A549 (cell line): ENCODE data around the gene VSIG2. TPM values are rescaled to one million over a fixed set of nuclear protein-coding genes. Genes with fewer than 3 reads are reported as not detected.

Experiments
- ATAC-seq, 2 experiments: fragments of 200-7000 bp in 1 of 2; fragments of >200 bp in 1 of 2; cut with Nextera tagmentation in 1 of 2; cut with Tn5 transposase in 1 of 2; 3 replicates each; pipeline versions ENCODE4 v1.8.0 to v1.9.1; 2018 to 2020; ENCODE audit warnings: mild to moderate bottlenecking in 1 of 2, moderate library complexity in 1 of 2
- CTCF ChIA-PET: fragments of 300-600 bp; sonication (Branson Sonifier 250); formaldehyde crosslinking; extraction: SDS; loops from one replicate; lab custom pipeline; 2021; ENCODE audit warnings: antibody characterized with exemption, inconsistent platforms; lab: Yijun Ruan, JAX
- POLR2A ChIA-PET: fragments of 350-600 bp; formaldehyde crosslinking; extraction: SDS; loops from one replicate; lab custom pipeline; 2021; ENCODE audit warnings: antibody characterized with exemption, inconsistent platforms; lab: Yijun Ruan, JAX
- DNase-seq, 2 experiments: peaks; one replicate each; pipeline versions ENCODE4 v3.0.0 to v3.0.0-alpha.2; 2011 to 2016; ENCODE audit warnings: low read depth in 1 of 2, low spot score in 1 of 2
- FAIRE-seq: peaks from 2 replicates; lab custom pipeline; 2011; peaks lifted over from hg19 to GRCh38; lab: Jason Lieb, UNC
- H3K27ac ChIP-seq, 2 experiments: fragments of >200 bp; sonication (Bioruptor Twin); formaldehyde crosslinking; 3 replicates each; pipeline ENCODE4 v1.5.1; 2016 to 2017
- H3K4me1 ChIP-seq: fragments of >200 bp; sonication (Bioruptor Twin); formaldehyde crosslinking; 3 replicates; pipeline ENCODE4 v1.6.1; 2016
- H3K4me2 ChIP-seq: fragments of >200 bp; sonication (Bioruptor Twin); formaldehyde crosslinking; 3 replicates; pipeline ENCODE4 v1.6.1; 2016
- H3K4me3 ChIP-seq: fragments of >200 bp; sonication (Bioruptor Twin); formaldehyde crosslinking; 3 replicates; pipeline ENCODE4 v1.5.1; 2016
- H3K9me3 ChIP-seq: fragments of >200 bp; sonication (Bioruptor Twin); formaldehyde crosslinking; 3 replicates; pipeline ENCODE4 v1.6.1; 2016
- BCL3 ChIP-seq: fragments of >200 bp; sonication (Bioruptor Twin); formaldehyde crosslinking; IDR thresholded peaks from 3 replicates; pipeline ENCODE4 v1.6.1; 2016
- EP300 ChIP-seq, 2 experiments: fragments of >200 bp; sonication (Bioruptor Twin); formaldehyde crosslinking; IDR thresholded peaks; 2 replicates in 1 of 2; 3 replicates in 1 of 2; pipeline ENCODE4 v1.6.1; 2016 to 2017
- ESRRA ChIP-seq: fragments of 150-350 bp; IDR thresholded peaks from 2 replicates; pipeline ENCODE4 v1.6.1; 2014; ENCODE audit warnings: mild to moderate bottlenecking, low read length, borderline replicate concordance
- FOSB ChIP-seq: fragments of 250-450 bp; sonication (Bioruptor Pico); IDR thresholded peaks from 2 replicates; pipeline ENCODE4 v1.5.0; 2020; ENCODE audit warnings: mild to moderate bottlenecking, moderate library complexity
- FOSL2 ChIP-seq, 2 experiments: fragments of 450-650 bp in 1 of 2; fragments of >200 bp in 1 of 2; sonication (Bioruptor Twin) in 1 of 2; formaldehyde crosslinking; IDR thresholded peaks; 2 replicates each; pipeline versions ENCODE4 v1.5.0 to v1.6.1; 2016 to 2020; ENCODE audit warnings: mild to moderate bottlenecking in 1 of 2, moderate library complexity in 1 of 2
- GATA3 ChIP-seq: IDR thresholded peaks from 2 replicates; pipeline ENCODE4 v1.6.1; 2012; ENCODE audit warnings: borderline replicate concordance
- HES2 ChIP-seq: fragments of >200 bp; sonication (Bioruptor Twin); formaldehyde crosslinking; IDR thresholded peaks from 2 replicates; pipeline ENCODE4 v1.6.1; 2016
- HOXA7 ChIP-seq: fragments of 250-450 bp; sonication (Bioruptor Pico); IDR thresholded peaks from 2 replicates; pipeline ENCODE4 v1.5.0; 2020; ENCODE audit warnings: mild to moderate bottlenecking, moderate library complexity
- HOXB5 ChIP-seq: fragments of 250-450 bp; sonication (Bioruptor Pico); IDR thresholded peaks from 2 replicates; pipeline ENCODE4 v1.5.0; 2020; ENCODE audit warnings: mild to moderate bottlenecking, moderate library complexity
- JUN ChIP-seq, 2 experiments: fragments of >200 bp; sonication (Bioruptor Twin); formaldehyde crosslinking; IDR thresholded peaks; 2 replicates in 1 of 2; 3 replicates in 1 of 2; pipeline ENCODE4 v1.6.1; 2016 to 2017
- KDM1A ChIP-seq: fragments of 200-600 bp; sonication (generic); IDR thresholded peaks from 2 replicates; pipeline ENCODE4 v1.6.1; 2016; ENCODE audit warnings: low read depth, mild to moderate bottlenecking
- MYC ChIP-seq: IDR thresholded peaks from 2 replicates; pipeline ENCODE4 v1.6.1; 2012; ENCODE audit warnings: mild to moderate bottlenecking, inconsistent platforms, low read length, improper control_type of control experiment, borderline replicate concordance
- NFE2L2 ChIP-seq: fragments of 150-350 bp; conservative IDR thresholded peaks from 2 replicates; pipeline ENCODE4 v1.6.1; 2014; ENCODE audit warnings: low read length
- NR3C1 ChIP-seq: fragments of >200 bp; sonication (Bioruptor Twin); formaldehyde crosslinking; IDR thresholded peaks from 3 replicates; pipeline ENCODE4 v1.6.1; 2017
- PBX3 ChIP-seq: IDR thresholded peaks from 2 replicates; pipeline ENCODE4 v1.6.1; 2012
- POLR2A ChIP-seq: IDR thresholded peaks from 2 replicates; pipeline ENCODE4 v1.6.1; 2012; ENCODE audit warnings: mild to moderate bottlenecking, low read length
- SREBF2 ChIP-seq: fragments of 450-650 bp; IDR thresholded peaks from 2 replicates; pipeline ENCODE4 v1.6.1; 2014; ENCODE audit warnings: mild to moderate bottlenecking, moderate library complexity
- TFCP2L1 ChIP-seq: fragments of 250-450 bp; sonication (Bioruptor Pico); IDR thresholded peaks from 2 replicates; pipeline ENCODE4 v1.5.0; 2021; ENCODE audit warnings: mild to moderate bottlenecking
- USF2 ChIP-seq: fragments of 450-650 bp; IDR thresholded peaks from 2 replicates; pipeline ENCODE4 v1.6.1; 2014; ENCODE audit warnings: antibody characterized with exemption
- ZFP36 ChIP-seq: fragments of 450-650 bp; IDR thresholded peaks from 2 replicates; pipeline ENCODE4 v1.6.1; 2014; ENCODE audit warnings: borderline replicate concordance; ENCODE audit not compliant: partially characterized antibody
- ZNF302 ChIP-seq: fragments of 250-450 bp; sonication (Bioruptor Pico); IDR thresholded peaks from 2 replicates; pipeline ENCODE4 v1.9.0; 2021; ENCODE audit warnings: inconsistent platforms, mild to moderate bottlenecking, moderate library complexity
- WGBS: methylation state at CpG from one replicate; pipeline ENCODE4 v1.1.6; 2017; ENCODE audit errors: missing lambda C conversion rate; 5-methylcytosine and 5-hydroxymethylcytosine counted together
- polyA plus RNA-seq, 4 experiments: library from polyadenylated mRNA; depleted of rRNA in 3 of 4; stranded (reverse); fragments of >200 nt; fragmentation: RNase III in 1 of 4; extraction: RNeasy Plus Mini Kit Qiagen cat#74134 plus additional on column Dnase treatment in 1 of 4; gene quantifications; 2 replicates in 3 of 4; 3 replicates in 1 of 4; pipeline ENCODE4 v1.2.3, GENCODE V29; 2011 to 2017

VSIG2 gene
- polyA plus RNA-seq, 2 of the 4 experiments (the other 2 are of a cell fraction), result not detected

- ChIA-PET POLR2A (interaction anchor here (1.4 kb wide), 1 partner anchor 51 kb away, joined by 3 read pairs; the partner anchor contains the start of genes SIAE and SPA17), CTCF (interaction anchor here (1.2 to 1.3 kb wide), 2 partner anchors 38 to 56 kb away, joined by 4 read pairs; no protein-coding TSS in a partner anchor)
- WGBS, result 67% methylated on average over 14 of the region's 14 CpGs
- H3K9me3 ChIP-seq, result no peaks in the 10 kb centered on the region
- no peak overlapping the region for H3K27ac ChIP-seq
- H3K4me2 ChIP-seq, result no peak overlapping the region
- DNase-seq, result no peak
- TF ChIP-seq JUN (IDR thresholded peaks at IDR 0.05), result no peak
- no peak for TF ChIP-seq PBX3
- no peak for TF ChIP-seq BCL3
- TF ChIP-seq MYC, result no peak
- TF ChIP-seq FOSL2 (IDR thresholded peaks at IDR 0.05), result no peak
- no peak for TF ChIP-seq FOSL2 (CRISPR knock-in tag; IDR thresholded peaks at IDR 0.05)
- no peak for TF ChIP-seq FOSB (CRISPR knock-in tag)
- TF ChIP-seq POLR2A, result no peak
- no peak for TF ChIP-seq ZFP36
- TF ChIP-seq NFE2L2, result no peak
- TF ChIP-seq USF2, result no peak
- no peak for TF ChIP-seq NR3C1
- FAIRE-seq, result no peak
- no peak for ATAC-seq
- H3K4me3 ChIP-seq, result no peak overlapping the region
- H3K4me1 ChIP-seq, result peaks cover 6% of the 10 kb centered on the region; the same call in 1 of the 3 replicates
These were observed 26.9 kb downstream of the VSIG2 start for GRCh38 chr11:124724979-124725718.

- ChIA-PET POLR2A (no interaction called here), CTCF (no interaction called here)
- H3K27ac ChIP-seq, result no peak overlapping the region
- no peak for ATAC-seq
- TF ChIP-seq SREBF2, result no peak
- no peak overlapping the region for H3K4me3 ChIP-seq
- no peak for DNase-seq
- H3K4me1 ChIP-seq, result peaks cover 6% of the 10 kb centered on the region; the same call in 1 of the 3 replicates
- H3K9me3 ChIP-seq, result no peaks in the 10 kb centered on the region
- H3K4me2 ChIP-seq, result no peak overlapping the region
- whole genome bisulfite sequencing, result 64% methylated on average over 6 of the region's 6 CpGs
- FAIRE-seq, result no peak
These were observed 29.9 kb downstream of the VSIG2 start for GRCh38 chr11:124722176-124722575.

GRCh38 chr11:124719534-124719933 lies 32.5 kb downstream of the VSIG2 start:
- FAIRE-seq (no peak), DNase-seq (no peak), ATAC-seq (no peak)
- Histone ChIP-seq H3K4me2 (no peak overlapping the region), H3K27ac (no peak overlapping the region), H3K4me1 (no peaks in the 10 kb centered on the region), H3K9me3 (no peaks in the 10 kb centered on the region), H3K4me3 (no peak overlapping the region)
- CTCF ChIA-PET, result interaction anchor here (1.0 kb wide), 1 partner anchor 74 kb away, joined by 3 read pairs; no protein-coding TSS in a partner anchor
- POLR2A ChIA-PET, result no interaction called here
- WGBS, result 0% methylated on average over 1 of the region's 2 CpGs
- TF ChIP-seq TFCP2L1 (no peak), KDM1A (no peak), ZNF302 (no peak), EP300 (IDR thresholded peaks at IDR 0.05) (no peak), HOXA7 (CRISPR knock-in tag) (no peak), GATA3 (no peak), HES2 (no peak), FOSL2 (IDR thresholded peaks at IDR 0.05) (no peak), FOSL2 (CRISPR knock-in tag; IDR thresholded peaks at IDR 0.05) (no peak), POLR2A (no peak), ZFP36 (no peak), HOXB5 (CRISPR knock-in tag) (no peak), PBX3 (no peak), FOSB (CRISPR knock-in tag) (no peak), ESRRA (no peak)
